ENCODE measurements around the gene DSE.
A peak's percentile ranks its signal among the peaks of the same experiment; 100 is the strongest.

Gene DSE

DNA sequence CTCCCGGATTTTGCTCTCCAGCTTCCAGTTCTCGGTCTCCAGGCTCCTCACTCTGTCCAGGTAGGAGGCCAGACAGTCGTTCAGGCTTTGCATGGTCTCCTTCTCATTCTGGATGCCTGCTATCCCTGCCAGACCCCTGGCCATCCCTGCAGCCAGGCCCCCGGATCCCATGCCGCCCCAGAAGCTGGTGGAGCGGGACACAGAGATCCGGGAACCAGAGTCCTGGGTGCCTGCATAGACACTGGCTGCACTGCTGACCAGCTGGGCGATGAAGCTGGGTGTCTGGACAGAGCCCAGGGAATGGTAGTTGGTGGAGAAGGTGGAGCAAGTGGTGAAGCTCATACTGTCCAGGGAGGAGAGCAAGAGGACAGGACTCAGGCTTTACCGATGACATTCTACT, 87.5 kb downstream of the DSE start:
- H3K4me3 ChIP-seq (ENCODE audit: low read depth, low read length), result no peak overlapping the region
- TF ChIP-seq, protein P1, sequence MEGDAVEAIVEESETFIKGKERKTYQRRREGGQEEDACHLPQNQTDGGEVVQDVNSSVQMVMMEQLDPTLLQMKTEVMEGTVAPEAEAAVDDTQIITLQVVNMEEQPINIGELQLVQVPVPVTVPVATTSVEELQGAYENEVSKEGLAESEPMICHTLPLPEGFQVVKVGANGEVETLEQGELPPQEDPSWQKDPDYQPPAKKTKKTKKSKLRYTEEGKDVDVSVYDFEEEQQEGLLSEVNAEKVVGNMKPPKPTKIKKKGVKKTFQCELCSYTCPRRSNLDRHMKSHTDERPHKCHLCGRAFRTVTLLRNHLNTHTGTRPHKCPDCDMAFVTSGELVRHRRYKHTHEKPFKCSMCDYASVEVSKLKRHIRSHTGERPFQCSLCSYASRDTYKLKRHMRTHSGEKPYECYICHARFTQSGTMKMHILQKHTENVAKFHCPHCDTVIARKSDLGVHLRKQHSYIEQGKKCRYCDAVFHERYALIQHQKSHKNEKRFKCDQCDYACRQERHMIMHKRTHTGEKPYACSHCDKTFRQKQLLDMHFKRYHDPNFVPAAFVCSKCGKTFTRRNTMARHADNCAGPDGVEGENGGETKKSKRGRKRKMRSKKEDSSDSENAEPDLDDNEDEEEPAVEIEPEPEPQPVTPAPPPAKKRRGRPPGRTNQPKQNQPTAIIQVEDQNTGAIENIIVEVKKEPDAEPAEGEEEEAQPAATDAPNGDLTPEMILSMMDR (IDR thresholded peaks at IDR 0.05; ENCODE audit: borderline replicate concordance, insufficient read depth, low read depth, low read length), result no peak

DNA sequence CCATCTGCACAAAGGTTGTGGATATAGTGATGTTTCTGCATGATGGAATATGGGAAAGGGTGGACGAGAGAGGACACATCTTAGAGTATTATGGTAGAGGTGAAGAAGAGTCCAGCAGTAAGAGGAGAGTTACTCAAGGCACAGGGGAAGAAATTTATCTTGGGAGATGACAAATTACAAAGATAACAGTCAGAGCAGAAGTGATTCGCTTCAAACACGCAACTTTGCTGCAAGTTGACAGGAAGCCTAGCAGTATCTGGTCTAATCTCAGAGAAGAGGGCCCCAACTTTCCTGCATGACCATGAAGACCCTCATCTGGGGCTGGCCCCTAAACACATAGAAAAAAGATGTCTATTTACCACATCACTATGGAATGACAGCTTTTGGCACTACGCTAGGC, 89.2 kb downstream of the DSE start:
- TF ChIP-seq, protein P1 (IDR thresholded peaks at IDR 0.05; ENCODE audit: borderline replicate concordance, insufficient read depth, low read depth, low read length), result no peak
- no peak overlapping the region for H3K4me3 ChIP-seq (ENCODE audit: low read depth, low read length)

DNA sequence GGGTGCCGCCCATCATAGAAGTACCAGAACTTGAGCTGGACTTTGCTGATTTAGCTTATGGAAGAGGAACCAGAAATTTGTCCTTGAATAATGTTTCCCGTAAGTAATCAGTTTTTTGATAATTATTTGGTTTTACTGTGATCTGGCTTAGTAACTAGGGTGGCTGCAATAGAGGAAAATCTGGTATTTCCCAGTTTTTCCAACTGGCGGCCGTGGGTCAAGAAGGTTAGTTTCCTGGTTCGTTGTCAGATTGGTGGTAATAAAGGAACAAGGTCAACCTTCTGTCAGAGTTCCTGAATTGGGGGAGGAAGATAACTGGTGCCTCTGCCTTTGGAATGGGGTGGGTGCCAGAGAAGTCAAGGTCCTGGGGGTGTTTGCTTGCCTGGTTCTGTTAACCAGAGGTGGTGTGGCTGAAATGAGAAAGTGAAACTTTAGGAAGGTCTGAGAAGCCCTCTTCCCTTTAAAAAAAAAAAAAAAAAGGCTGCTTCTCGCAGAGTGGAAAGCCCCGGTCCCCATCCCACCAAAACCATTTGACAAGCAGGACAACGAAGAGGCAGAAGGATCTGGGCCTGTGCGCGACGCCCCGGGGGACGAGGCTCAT, 90.7 kb downstream of the DSE start, which contains the start of gene CALHM6:
Gene CALHM6, plus strand, starts transcription at position 45 of the 601 bp plus-strand sequence. Its CDS starts 555 bp downstream, at position 600.
- H3K4me3 ChIP-seq (ENCODE audit: low read depth, low read length), result peak within 1 kb of the TSS; percentile 40
- TF ChIP-seq, protein P1 (IDR thresholded peaks at IDR 0.05; ENCODE audit: borderline replicate concordance, insufficient read depth, low read depth, low read length), result no peak

DNA sequence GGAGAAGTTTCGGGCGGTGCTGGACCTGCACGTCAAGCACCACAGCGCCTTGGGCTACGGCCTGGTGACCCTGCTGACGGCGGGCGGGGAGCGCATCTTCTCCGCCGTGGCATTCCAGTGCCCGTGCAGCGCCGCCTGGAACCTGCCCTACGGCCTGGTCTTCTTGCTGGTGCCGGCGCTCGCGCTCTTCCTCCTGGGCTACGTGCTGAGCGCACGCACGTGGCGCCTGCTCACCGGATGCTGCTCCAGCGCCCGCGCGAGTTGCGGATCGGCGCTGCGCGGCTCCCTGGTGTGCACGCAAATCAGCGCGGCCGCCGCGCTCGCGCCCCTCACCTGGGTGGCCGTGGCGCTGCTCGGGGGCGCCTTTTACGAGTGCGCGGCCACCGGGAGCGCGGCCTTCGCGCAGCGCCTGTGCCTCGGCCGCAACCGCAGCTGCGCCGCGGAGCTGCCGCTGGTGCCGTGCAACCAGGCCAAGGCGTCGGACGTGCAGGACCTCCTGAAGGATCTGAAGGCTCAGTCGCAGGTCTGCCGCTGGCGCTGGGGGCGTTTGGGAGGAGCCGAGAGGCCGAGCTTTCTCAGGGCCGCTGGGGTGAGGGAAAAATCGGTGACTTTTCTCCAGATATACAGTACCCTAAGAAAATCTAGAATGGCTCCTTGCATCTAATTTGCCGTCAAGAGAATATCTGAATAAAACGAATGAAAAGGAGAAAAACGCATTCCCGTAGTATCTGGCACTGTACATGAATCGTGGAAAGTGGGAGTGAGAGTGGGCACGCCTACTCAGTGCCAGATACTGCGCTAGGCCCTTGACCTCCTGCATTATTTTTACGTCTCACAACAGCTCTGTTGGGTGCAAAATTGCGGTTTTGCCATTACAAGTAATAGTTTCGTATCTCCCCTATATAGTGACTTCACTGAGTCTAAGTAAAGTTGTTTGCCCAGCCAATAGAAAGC, 91.5 kb downstream of the DSE start:
- TF ChIP-seq, protein P1 (IDR thresholded peaks at IDR 0.05; ENCODE audit: borderline replicate concordance, insufficient read depth, low read depth, low read length), result no peak
- H3K4me3 ChIP-seq (ENCODE audit: low read depth, low read length), result peak overlapping the region; percentile 40

DNA sequence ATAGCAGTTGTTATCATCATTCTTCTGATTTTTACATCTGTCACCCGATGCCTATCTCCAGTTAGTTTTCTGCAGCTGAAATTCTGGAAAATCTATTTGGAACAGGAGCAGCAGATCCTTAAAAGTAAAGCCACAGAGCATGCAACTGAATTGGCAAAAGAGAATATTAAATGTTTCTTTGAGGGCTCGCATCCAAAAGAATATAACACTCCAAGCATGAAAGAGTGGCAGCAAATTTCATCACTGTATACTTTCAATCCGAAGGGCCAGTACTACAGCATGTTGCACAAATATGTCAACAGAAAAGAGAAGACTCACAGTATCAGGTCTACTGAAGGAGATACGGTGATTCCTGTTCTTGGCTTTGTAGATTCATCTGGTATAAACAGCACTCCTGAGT, 92.6 kb downstream of the DSE start:
- H3K4me3 ChIP-seq (ENCODE audit: low read depth, low read length), result no peak overlapping the region

DNA sequence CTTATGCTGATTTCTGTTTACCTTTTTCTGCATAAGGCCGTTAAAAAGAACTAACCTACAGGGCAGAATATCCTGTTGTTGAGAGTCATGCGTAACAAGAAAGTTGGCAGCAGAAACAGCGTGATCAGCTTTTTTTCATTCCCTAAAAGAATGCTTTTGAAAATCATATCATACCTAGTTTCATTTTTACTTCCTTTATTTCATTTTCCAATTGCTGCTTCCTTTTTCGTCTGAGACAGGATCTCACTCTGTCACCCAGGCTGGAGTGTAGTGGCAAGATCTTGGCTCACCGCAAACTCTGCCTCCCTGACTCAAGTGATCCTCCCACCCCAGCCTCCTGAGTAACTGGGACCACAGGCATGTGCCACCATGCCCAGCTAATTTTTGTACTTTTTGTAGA, 94.5 kb downstream of the DSE start:
- TF ChIP-seq, protein P1 (IDR thresholded peaks at IDR 0.05; ENCODE audit: borderline replicate concordance, insufficient read depth, low read depth, low read length), result no peak

More for the DNA sequence above, 92.6 kb downstream of the DSE start:
- TF ChIP-seq, protein P1 (IDR thresholded peaks at IDR 0.05; ENCODE audit: borderline replicate concordance, insufficient read depth, low read depth, low read length), result no peak

More for the DNA sequence above, 94.5 kb downstream of the DSE start:
- no peak overlapping the region for H3K4me3 ChIP-seq (ENCODE audit: low read depth, low read length)

All from GM12875 (cell line).